Sigmoid colon (tissue), 7 donors: ENCODE data around the gene KRTAP5-11. TPM values are rescaled to one million over a fixed set of nuclear protein-coding genes. Genes with fewer than 3 reads are reported as not detected.

ENCODE experiments used
- DNase-seq: peaks from one replicate; pipeline ENCODE4 v3.0.0-alpha.2; 2019
- H3K27ac ChIP-seq, 4 donors: fragments of 200-600 bp; sonication (generic); one replicate each; pipeline ENCODE4 v1.5.1; 2016 to 2019; ENCODE audit warnings: mild to moderate bottlenecking in 1 of 4
- H3K27me3 ChIP-seq, 3 donors: fragments of 200-600 bp; sonication (generic); one replicate each; pipeline ENCODE4 v1.5.1; 2019; ENCODE audit warnings: mild to moderate bottlenecking in 1 of 3
- H3K36me3 ChIP-seq, 4 donors: fragments of 200-600 bp; sonication (generic); one replicate each; pipeline ENCODE4 v1.5.1; 2016 to 2019
- H3K4me1 ChIP-seq, 4 donors: fragments of 200-600 bp; sonication (generic); one replicate each; pipeline ENCODE4 v1.5.1; 2017 to 2019
- H3K4me3 ChIP-seq, 4 donors: fragments of 200-600 bp; sonication (generic); one replicate each; pipeline ENCODE4 v1.5.1; 2017 to 2019; ENCODE audit warnings: mild to moderate bottlenecking in 2 of 4, moderate library complexity in 1 of 4
- H3K9me3 ChIP-seq, 4 donors: fragments of 200-600 bp in 3 of 4; sonication (generic) in 3 of 4; one replicate each; pipeline versions ENCODE4 v1.5.1 to v1.6.1; 2013 to 2019
- EP300 ChIP-seq, 4 donors: sonication (generic); formaldehyde crosslinking; IDR thresholded peaks; one replicate each; pipeline ENCODE4 v1.6.1; 2017; ENCODE audit warnings: antibody characterized with exemption in 4 of 4
- POLR2A ChIP-seq, 2 donors: fragments of 450-650 bp; IDR thresholded peaks; one replicate each; pipeline ENCODE4 v1.6.1; 2016; ENCODE audit warnings: antibody characterized with exemption in 2 of 2, mild to moderate bottlenecking in 2 of 2, moderate library complexity in 2 of 2
- POLR2AphosphoS5 ChIP-seq, 4 donors: sonication (generic); formaldehyde crosslinking; IDR thresholded peaks; one replicate each; pipeline ENCODE4 v1.6.1; 2017; ENCODE audit warnings: antibody characterized with exemption in 4 of 4
- WGBS, 2 donors: extraction: QIAGEN DNeasy Blood & Tissue Kit; methylation state at CpG; one replicate each; pipeline ENCODE4 v1.1.7; 2013; 5-methylcytosine and 5-hydroxymethylcytosine counted together
- intact Hi-C: fragments of 100-400 bp; cut with DNase I; formaldehyde crosslinking; loops from one replicate; pipeline ENCODE4 v1.15.1; 2023
- polyA plus RNA-seq, 3 donors: library from polyadenylated mRNA; stranded (reverse); fragments of 200-250 nt; gene quantifications; one replicate each; pipeline ENCODE4 v1.2.3, GENCODE V29; 2013
- total RNA-seq, 4 donors: library from RNA; depleted of rRNA; stranded (reverse); fragments of >200 nt; gene quantifications; one replicate each; pipeline ENCODE4 v1.1.0, GENCODE V29; 2016
- TF ChIP-seq, protein P1 (sequence below), 4 experiments: fragments of 450-650 bp in 3 of 4; fragments of 200-600 bp in 1 of 4; IDR thresholded peaks; one replicate each; pipeline ENCODE4 v1.5.1; 2016 to 2019; ENCODE audit warnings: antibody characterized with exemption in 4 of 4, mild to moderate bottlenecking in 3 of 4, moderate library complexity in 2 of 4
- donor health status: healthy with polysubstance abuse.
- donor health status: Bipolar disorder and iron deficiency.
- donor health status: healthy.

KRTAP5-11 gene
- total and polyA plus RNA-seq, 7 donors: not detected

DNA sequence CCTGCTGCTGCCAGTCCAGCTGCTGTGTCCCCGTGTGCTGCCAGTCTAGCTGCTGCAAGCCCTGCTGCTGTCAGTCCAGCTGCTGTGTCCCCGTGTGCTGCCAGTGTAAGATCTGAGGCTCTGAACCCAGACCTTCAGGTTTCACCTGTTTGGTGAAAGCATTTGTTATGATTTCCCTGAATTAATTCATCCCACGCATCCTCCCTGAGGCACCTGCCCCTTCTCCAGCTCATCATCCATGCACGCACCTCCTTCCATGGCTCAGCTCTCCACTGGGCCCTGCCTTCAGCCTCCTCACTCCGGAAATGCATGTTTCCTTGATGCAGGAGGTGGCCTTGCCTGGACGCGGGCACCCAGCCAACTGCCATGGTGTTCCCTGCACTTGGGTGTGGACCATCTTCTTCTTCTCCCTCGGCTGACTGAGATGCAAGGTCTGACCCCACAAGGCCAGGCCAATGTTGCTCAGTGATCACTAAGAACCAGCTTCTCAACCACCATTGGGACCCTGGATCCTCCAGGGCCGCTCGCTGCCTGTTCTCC lies 16.5 kb downstream of the KRTAP5-11 start:
- no peaks in the 10 kb centered on the region for H3K9me3 ChIP-seq
- H3K4me1 ChIP-seq: peaks cover 0 to 8% (median 3%) of the 10 kb centered on the region in 4 donors
- 55 to 76% methylated on average over 10 of the region's 10 CpGs for WGBS, 2 donors
- H3K27me3 ChIP-seq: peaks cover 0 to 15% (median 11%) of the 10 kb centered on the region in 3 donors
- H3K27ac ChIP-seq: no peak overlapping the region
- no peaks in the 10 kb centered on the region for H3K36me3 ChIP-seq
- DNase-seq: no peak
- H3K4me3 ChIP-seq: no peak overlapping the region
- TF ChIP-seq POLR2A (IDR thresholded peaks at IDR 0.05) (no peak), POLR2AphosphoS5 (IDR thresholded peaks at IDR 0.05) (no peak)
- intact Hi-C loops: no loop called here

DNA sequence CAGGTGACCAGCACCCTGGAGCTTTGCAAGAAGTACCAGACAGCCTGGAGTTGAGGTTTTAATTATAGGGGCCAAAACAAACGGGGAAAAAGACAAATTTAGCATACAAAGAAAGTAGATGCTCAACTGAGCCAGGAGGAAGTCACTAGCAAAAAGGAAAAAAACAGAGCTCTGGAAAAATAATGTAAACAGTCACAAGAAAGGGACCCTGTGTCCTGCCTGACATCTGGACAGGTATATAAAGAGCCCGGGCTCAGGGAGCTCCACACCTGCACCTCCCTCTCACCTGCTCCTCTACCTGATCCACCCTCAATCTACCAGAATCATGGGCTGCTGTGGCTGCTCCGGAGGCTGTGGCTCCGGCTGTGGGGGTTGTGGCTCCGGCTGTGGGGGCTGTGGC lies 17.4 kb downstream of the KRTAP5-11 start, which contains the start of gene KRTAP5-10:
TSS of gene KRTAP5-10 (plus strand) at position 301 of the 400 bp plus-strand sequence. CDS start at position 326, 25 bp downstream.
- H3K27me3 ChIP-seq: peaks cover 0 to 15% (median 11%) of the 10 kb centered on the region in 3 donors
- no peaks in the 10 kb centered on the region for H3K36me3 ChIP-seq
- H3K4me3 ChIP-seq: no peak within 1 kb of the TSS
- 46 to 54% methylated on average over 5 of the region's 5 CpGs for WGBS, 2 donors
- H3K9me3 ChIP-seq: no peaks in the 10 kb centered on the region
- H3K27ac ChIP-seq: no peak within 1 kb of the TSS
- intact Hi-C loops: no loop called here
- TF ChIP-seq, protein P1, sequence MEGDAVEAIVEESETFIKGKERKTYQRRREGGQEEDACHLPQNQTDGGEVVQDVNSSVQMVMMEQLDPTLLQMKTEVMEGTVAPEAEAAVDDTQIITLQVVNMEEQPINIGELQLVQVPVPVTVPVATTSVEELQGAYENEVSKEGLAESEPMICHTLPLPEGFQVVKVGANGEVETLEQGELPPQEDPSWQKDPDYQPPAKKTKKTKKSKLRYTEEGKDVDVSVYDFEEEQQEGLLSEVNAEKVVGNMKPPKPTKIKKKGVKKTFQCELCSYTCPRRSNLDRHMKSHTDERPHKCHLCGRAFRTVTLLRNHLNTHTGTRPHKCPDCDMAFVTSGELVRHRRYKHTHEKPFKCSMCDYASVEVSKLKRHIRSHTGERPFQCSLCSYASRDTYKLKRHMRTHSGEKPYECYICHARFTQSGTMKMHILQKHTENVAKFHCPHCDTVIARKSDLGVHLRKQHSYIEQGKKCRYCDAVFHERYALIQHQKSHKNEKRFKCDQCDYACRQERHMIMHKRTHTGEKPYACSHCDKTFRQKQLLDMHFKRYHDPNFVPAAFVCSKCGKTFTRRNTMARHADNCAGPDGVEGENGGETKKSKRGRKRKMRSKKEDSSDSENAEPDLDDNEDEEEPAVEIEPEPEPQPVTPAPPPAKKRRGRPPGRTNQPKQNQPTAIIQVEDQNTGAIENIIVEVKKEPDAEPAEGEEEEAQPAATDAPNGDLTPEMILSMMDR (IDR thresholded peaks at IDR 0.05): no peak
- TF ChIP-seq EP300 (IDR thresholded peaks at IDR 0.05) (no peak), POLR2AphosphoS5 (IDR thresholded peaks at IDR 0.05) (no peak), POLR2A (IDR thresholded peaks at IDR 0.05) (no peak)
- no peak for DNase-seq
- peaks cover 0 to 8% (median 3%) of the 10 kb centered on the region in 4 donors for H3K4me1 ChIP-seq

DNA sequence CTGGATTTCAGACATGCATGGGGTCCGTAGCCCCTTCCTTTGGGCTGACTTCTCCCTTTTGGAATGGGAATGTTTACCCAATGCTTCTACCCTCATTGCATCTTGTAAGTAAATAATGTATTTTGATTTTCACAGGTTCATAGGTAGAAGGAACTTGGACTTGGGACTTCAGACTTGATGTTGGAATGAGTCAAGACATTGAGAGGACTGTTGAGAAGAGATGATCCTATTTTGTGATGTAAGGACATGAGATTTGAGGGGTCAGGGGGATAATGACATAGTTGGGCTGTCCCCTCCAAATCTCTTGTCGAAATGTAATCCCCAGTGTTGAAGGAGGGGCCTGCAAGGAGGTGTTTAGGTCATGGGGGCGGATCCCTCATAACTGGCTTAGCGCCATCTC lies 18.2 kb downstream of the KRTAP5-11 start:
- 83 to 88% methylated on average over 4 of the region's 4 CpGs for WGBS, 2 donors
- intact Hi-C loops: no loop called here
- Histone ChIP-seq H3K27ac (no peak overlapping the region), H3K9me3 (no peaks in the 10 kb centered on the region), H3K36me3 (no peaks in the 10 kb centered on the region), H3K4me1 (peaks cover 0 to 8% (median 3%) of the 10 kb centered on the region in 4 donors), H3K27me3 (peaks cover 0 to 15% (median 11%) of the 10 kb centered on the region in 3 donors), H3K4me3 (no peak overlapping the region)
- TF ChIP-seq POLR2AphosphoS5 (IDR thresholded peaks at IDR 0.05): no peak
- DNase-seq: no peak

DNA sequence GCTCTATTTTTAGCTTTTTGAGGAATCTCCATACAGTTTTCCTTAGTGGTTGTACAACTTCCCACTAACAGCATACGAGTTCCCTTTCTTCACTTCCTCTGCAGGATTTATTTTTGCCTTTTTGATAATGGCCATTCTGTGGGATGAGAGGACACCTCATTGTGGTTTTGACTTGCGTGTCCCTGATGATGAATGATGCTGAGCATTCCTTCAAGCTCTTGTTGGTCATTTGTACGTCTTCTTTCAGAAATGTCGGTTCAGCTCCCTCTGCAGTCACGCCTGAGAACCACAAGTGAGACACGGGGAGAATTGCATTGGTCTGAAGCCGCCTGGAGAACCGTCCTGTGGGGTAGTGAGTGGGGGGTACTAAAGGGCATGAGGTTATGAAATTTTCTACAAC lies 19.3 kb downstream of the KRTAP5-11 start:
- WGBS, 2 donors: 21 to 28% methylated on average over 8 of the region's 8 CpGs
- Histone ChIP-seq H3K4me3 (no peak overlapping the region), H3K27me3 (peaks cover 0 to 15% (median 11%) of the 10 kb centered on the region in 3 donors), H3K36me3 (no peaks in the 10 kb centered on the region), H3K4me1 (peaks cover 0 to under 1% (median 0%) of the 10 kb centered on the region in 4 donors), H3K9me3 (no peaks in the 10 kb centered on the region), H3K27ac (no peak overlapping the region)
- intact Hi-C loops: no loop called here
- no peak for DNase-seq
- TF ChIP-seq POLR2AphosphoS5 (IDR thresholded peaks at IDR 0.05): no peak
- TF ChIP-seq POLR2A (IDR thresholded peaks at IDR 0.05): no peak
- no peak for TF ChIP-seq EP300 (IDR thresholded peaks at IDR 0.05)
- TF ChIP-seq, protein P1 (IDR thresholded peaks at IDR 0.05): no peak

DNA sequence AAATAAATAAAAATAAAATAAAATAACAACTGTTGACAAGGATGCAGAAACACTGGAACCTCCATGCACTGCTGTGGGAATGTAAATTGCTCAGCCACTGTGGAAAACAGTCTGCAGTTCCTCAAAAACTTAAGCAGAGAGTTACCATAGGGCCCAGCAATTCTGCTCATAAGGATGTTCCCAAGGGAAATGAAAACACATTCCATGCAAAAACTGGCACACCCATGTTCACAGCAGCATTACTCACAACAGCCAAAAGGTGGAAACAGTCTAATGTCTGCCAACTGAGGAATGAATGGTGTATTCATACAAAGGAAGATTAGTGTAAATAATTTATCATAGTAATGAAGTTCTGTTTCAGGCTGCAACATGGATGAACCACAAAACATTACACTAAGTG lies 20.6 kb downstream of the KRTAP5-11 start:
- Histone ChIP-seq H3K4me3 (no peak overlapping the region), H3K4me1 (no peaks in the 10 kb centered on the region), H3K27ac (no peak overlapping the region), H3K36me3 (no peaks in the 10 kb centered on the region), H3K27me3 (peaks cover 0 to 15% (median 11%) of the 10 kb centered on the region in 3 donors), H3K9me3 (no peaks in the 10 kb centered on the region)
- TF ChIP-seq EP300 (IDR thresholded peaks at IDR 0.05): no peak
- TF ChIP-seq, protein P1 (IDR thresholded peaks at IDR 0.05): no peak
- no peak for TF ChIP-seq POLR2A (IDR thresholded peaks at IDR 0.05)
- no peak for TF ChIP-seq POLR2AphosphoS5 (IDR thresholded peaks at IDR 0.05)
- intact Hi-C loops: no loop called here
- DNase-seq: no peak

DNA sequence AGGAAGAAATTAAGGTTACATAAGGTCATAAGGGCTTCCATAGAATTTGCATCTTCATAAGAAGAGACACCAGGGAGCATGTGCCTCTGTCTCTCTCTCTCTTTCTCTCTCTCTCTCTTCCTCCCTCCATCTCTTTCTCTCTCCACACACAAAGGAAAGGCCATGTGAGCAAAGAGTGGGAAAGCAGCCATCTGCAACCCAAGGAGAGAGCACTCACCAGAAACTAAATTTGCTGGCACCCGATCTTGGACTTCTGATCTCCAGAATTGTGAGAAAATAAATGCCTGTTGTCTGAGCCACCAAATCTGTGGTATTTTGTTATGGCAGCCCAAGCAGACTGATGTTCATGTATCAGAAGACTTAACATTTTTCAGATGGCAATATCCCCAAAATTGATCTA lies 23.7 kb downstream of the KRTAP5-11 start:
- H3K4me1 ChIP-seq: no peaks in the 10 kb centered on the region
- H3K36me3 ChIP-seq: no peaks in the 10 kb centered on the region
- DNase-seq: no peak
- peaks cover 0 to 10% (median 7%) of the 10 kb centered on the region in 3 donors for H3K27me3 ChIP-seq
- H3K27ac ChIP-seq: no peak overlapping the region
- TF ChIP-seq POLR2A (IDR thresholded peaks at IDR 0.05): no peak
- no peak for TF ChIP-seq POLR2AphosphoS5 (IDR thresholded peaks at IDR 0.05)
- TF ChIP-seq, protein P1 (IDR thresholded peaks at IDR 0.05): no peak
- TF ChIP-seq EP300 (IDR thresholded peaks at IDR 0.05): no peak
- H3K4me3 ChIP-seq: no peak overlapping the region
- intact Hi-C loops: no loop called here
- 90 to 94% methylated on average over 1 of the region's 1 CpG for WGBS, 2 donors
- H3K9me3 ChIP-seq: no peaks in the 10 kb centered on the region
